Breast epithelium (tissue), 4 donors: ENCODE data around the gene AASDH. TPM values are rescaled to one million over a fixed set of nuclear protein-coding genes. Genes with fewer than 3 reads are reported as not detected.

Source experiments
- DNase-seq, 2 donors: peaks; one replicate each; pipeline ENCODE4 v3.0.0-alpha.2; 2019; ENCODE audit warnings: low spot score in 2 of 2
- H3K27ac ChIP-seq, 2 donors: fragments of 200-600 bp; sonication (generic) in 1 of 2; one replicate each; pipeline ENCODE4 v1.5.1; 2016 to 2019; ENCODE audit warnings: mild to moderate bottlenecking in 1 of 2
- H3K27me3 ChIP-seq, 2 donors: fragments of 200-600 bp; sonication (generic) in 1 of 2; one replicate each; pipeline versions ENCODE4 v1.5.1 to v1.6.0; 2017 to 2019; ENCODE audit warnings: control low read depth in 1 of 2, mild to moderate bottlenecking in 1 of 2
- H3K36me3 ChIP-seq: fragments of 200-600 bp; one replicate; pipeline ENCODE4 v1.5.1; 2019
- H3K4me1 ChIP-seq, 2 donors: fragments of 200-600 bp; sonication (generic); one replicate each; pipeline ENCODE4 v1.5.1; 2016 to 2019; ENCODE audit warnings: control low read depth in 1 of 2
- H3K4me3 ChIP-seq, 3 donors: fragments of 200-600 bp; sonication (generic); 1 replicate in 2 of 3; 2 replicates in 1 of 3; pipeline ENCODE4 v1.5.1; 2016 to 2019; ENCODE audit warnings: mild to moderate bottlenecking in 3 of 3, moderate library complexity in 2 of 3
- H3K9me3 ChIP-seq, 2 donors: fragments of 200-600 bp; sonication (generic) in 1 of 2; one replicate each; pipeline ENCODE4 v1.5.1; 2016 to 2019; ENCODE audit warnings: control low read depth in 1 of 2
- CTCF ChIP-seq, 3 donors: fragments of 450-650 bp; IDR thresholded peaks; one replicate each; pipeline ENCODE4 v1.5.1; 2016 to 2017; ENCODE audit warnings: antibody characterized with exemption in 3 of 3, mild to moderate bottlenecking in 3 of 3, moderate library complexity in 3 of 3
- POLR2A ChIP-seq: fragments of 450-650 bp; IDR thresholded peaks from one replicate; pipeline ENCODE4 v1.6.1; 2016; ENCODE audit warnings: antibody characterized with exemption, mild to moderate bottlenecking, moderate library complexity
- POLR2AphosphoS5 ChIP-seq, 3 donors: sonication (generic); formaldehyde crosslinking; IDR thresholded peaks; one replicate each; pipeline ENCODE4 v1.6.1; 2017; ENCODE audit warnings: antibody characterized with exemption in 3 of 3
- intact Hi-C: fragments of 100-400 bp; cut with DNase I; formaldehyde crosslinking; loops from one replicate; pipeline ENCODE4 v1.15.1; 2023; ENCODE audit warnings: low total_unique reads
- total RNA-seq, 3 donors: library from RNA; depleted of rRNA; stranded (reverse); fragments of >200 nt; gene quantifications; one replicate each; pipeline ENCODE4 v1.1.0, GENCODE V29; 2016

Gene AASDH
- total RNA-seq, 3 donors from 2014 or later, result 10.4 to 18.3 (median 13.1) TPM

- intact Hi-C loops, result no loop called here
- no peak overlapping the region for H3K4me3 ChIP-seq
- H3K9me3 ChIP-seq, result no peaks in the 10 kb centered on the region
- no peak overlapping the region for H3K27ac ChIP-seq
- H3K36me3 ChIP-seq, result no peaks in the 10 kb centered on the region
- TF ChIP-seq POLR2AphosphoS5 (IDR thresholded peaks at IDR 0.05), result no peak
- no peak for TF ChIP-seq POLR2A
- TF ChIP-seq CTCF (IDR thresholded peaks at IDR 0.05), result no peak
- no peaks in the 10 kb centered on the region for H3K4me1 ChIP-seq
- no peaks in the 10 kb centered on the region for H3K27me3 ChIP-seq
- no peak for DNase-seq
These were observed 13.3 kb upstream of the AASDH start for GRCh38 chr4:56400560-56400959.

- Histone ChIP-seq H3K9me3 (no peaks in the 10 kb centered on the region), H3K27ac (no peak overlapping the region), H3K4me1 (no peaks in the 10 kb centered on the region), H3K36me3 (no peaks in the 10 kb centered on the region), H3K4me3 (no peak overlapping the region), H3K27me3 (no peaks in the 10 kb centered on the region)
- intact Hi-C loops, result no loop called here
- TF ChIP-seq POLR2A (no peak), CTCF (IDR thresholded peaks at IDR 0.05) (no peak), POLR2AphosphoS5 (IDR thresholded peaks at IDR 0.05) (no peak)
- DNase-seq, result no peak
These were observed 4.0 kb upstream of the AASDH start for GRCh38 chr4:56391270-56391669.

GRCh38 chr4:56389558-56389957 is 2.3 kb upstream of the AASDH start:
- Histone ChIP-seq H3K9me3 (no peaks in the 10 kb centered on the region), H3K27me3 (no peaks in the 10 kb centered on the region), H3K27ac (no peak overlapping the region), H3K4me3 (no peak overlapping the region), H3K4me1 (peaks cover 0 to 3% of the 10 kb centered on the region in 2 donors), H3K36me3 (no peaks in the 10 kb centered on the region)
- intact Hi-C loops, result no loop called here
- TF ChIP-seq CTCF (IDR thresholded peaks at IDR 0.05) (no peak), POLR2A (no peak), POLR2AphosphoS5 (IDR thresholded peaks at IDR 0.05) (no peak)
- no peak for DNase-seq

GRCh38 chr4:56388306-56388705 is 1.0 kb upstream of the AASDH start:
- H3K36me3 ChIP-seq, result no peaks in the 10 kb centered on the region
- no peaks in the 10 kb centered on the region for H3K27me3 ChIP-seq
- TF ChIP-seq POLR2AphosphoS5 (IDR thresholded peaks at IDR 0.05) (no peak), POLR2A (no peak), CTCF (IDR thresholded peaks at IDR 0.05) (no peak)
- intact Hi-C loops, result no loop called here
- H3K4me1 ChIP-seq, result peaks cover 0 to 3% of the 10 kb centered on the region in 2 donors
- H3K9me3 ChIP-seq, result no peaks in the 10 kb centered on the region
- peak overlapping the region; percentile 70 to 88 (median 81) for H3K4me3 ChIP-seq
- DNase-seq, result no peak
- peak overlapping the region; percentile 97 to 99 for H3K27ac ChIP-seq

GRCh38 chr4:56386091-56386490 is 1.2 kb downstream of the AASDH start:
- intact Hi-C loops, result no loop called here
- H3K36me3 ChIP-seq, result no peaks in the 10 kb centered on the region
- peaks cover 0 to 3% of the 10 kb centered on the region in 2 donors for H3K4me1 ChIP-seq
- no peaks in the 10 kb centered on the region for H3K9me3 ChIP-seq
- peak overlapping the region in 2 of 3 donors; percentile 40 to 81 for H3K4me3 ChIP-seq
- H3K27me3 ChIP-seq, result no peaks in the 10 kb centered on the region
- no peak for TF ChIP-seq POLR2AphosphoS5 (IDR thresholded peaks at IDR 0.05)
- TF ChIP-seq CTCF (IDR thresholded peaks at IDR 0.05), result no peak
- no peak for TF ChIP-seq POLR2A
- no peak overlapping the region for H3K27ac ChIP-seq
- DNase-seq, result no peak
